GM12872 (cell line): ENCODE data around the gene ZKSCAN2.

Experiments used
- CTCF ChIP-seq: IDR thresholded peaks from 3 replicates; pipeline ENCODE4 v1.5.1; 2011; ENCODE audit warnings: low read depth, mild to moderate bottlenecking, low read length, moderate library complexity; ENCODE audit not compliant: insufficient read depth

ZKSCAN2 gene

GRCh38 chr16:25257470-25257955 lies at the start of gene ZKSCAN2:
Gene ZKSCAN2 (minus strand): TSS chr16:25257845. CDS start chr16:25257127, 718 bp downstream.
- no peak for TF ChIP-seq CTCF

DNA sequence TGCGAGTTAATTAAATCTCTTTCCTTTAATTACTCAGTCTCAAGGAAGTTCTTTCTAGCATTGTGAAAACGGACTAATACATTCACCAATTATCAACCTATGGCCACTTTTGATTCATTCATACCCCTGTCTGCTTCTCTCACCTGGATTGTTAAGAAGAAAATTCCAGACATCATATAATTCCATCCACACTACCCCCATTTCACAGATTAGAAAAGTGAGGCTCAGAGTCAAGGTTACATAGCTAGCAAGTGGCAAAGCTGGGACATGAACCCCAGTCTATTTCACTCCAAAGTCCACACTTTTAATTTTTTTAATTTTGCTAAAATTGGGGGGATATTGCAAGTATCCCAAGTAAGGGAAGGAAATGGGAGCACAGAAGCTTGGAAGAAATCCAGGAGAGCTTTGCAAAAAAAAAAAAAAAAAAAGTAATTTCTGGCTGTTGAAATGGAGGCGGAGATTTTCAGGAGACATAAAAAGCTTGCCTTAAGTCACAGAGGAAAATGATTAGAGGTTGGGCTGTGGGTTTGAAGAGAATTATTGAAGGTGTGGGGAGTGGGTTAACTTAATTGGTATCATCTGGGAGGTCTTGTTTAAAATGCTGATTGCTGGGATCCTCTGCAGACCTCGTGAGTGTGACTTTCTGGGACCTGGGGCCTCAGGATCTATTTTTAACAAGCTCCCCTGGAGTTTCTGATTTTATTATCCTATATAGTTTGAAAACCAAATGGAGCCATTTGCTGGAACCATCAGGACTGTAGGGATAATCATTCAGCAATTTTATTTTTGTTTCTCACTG lies 42.3 kb upstream of the ZKSCAN2 start:
- no peak for TF ChIP-seq CTCF

DNA sequence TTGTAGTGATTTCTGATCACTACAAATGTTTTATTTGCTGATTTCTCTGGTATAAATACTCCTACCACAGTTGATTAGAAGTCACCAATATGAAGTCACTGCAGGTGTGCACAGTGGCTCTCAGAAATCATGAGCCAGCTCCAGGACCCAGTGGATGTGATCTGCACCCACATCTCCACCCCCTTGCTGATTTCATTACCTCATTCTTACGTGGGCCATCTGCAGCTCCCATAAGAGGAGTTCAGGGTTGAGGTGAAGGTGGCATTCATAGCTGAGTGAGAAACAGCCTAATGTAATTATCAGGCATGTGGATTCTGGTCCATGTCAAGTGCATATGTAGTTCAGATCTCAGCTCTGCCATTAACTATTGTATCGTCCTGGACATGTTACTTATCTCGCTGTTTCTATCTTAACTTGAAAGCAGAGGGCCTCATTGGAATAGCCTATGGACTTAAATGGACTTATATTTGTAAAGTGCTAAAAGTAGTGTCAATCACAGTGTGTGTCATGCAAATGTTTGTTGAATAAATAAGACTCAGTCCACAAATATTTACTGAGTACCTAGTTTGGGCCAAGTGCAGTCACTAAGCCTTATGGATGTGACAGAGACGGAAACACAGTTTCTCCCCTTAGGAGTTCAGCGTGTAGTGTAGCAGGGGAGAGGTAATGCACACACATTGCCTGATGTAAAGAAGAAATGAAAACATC lies 40.7 kb upstream of the ZKSCAN2 start:
- TF ChIP-seq CTCF, result no peak

GRCh38 chr16:25297151-25297787 lies 39.6 kb upstream of the ZKSCAN2 start:
- no peak for TF ChIP-seq CTCF

GRCh38 chr16:25291580-25291979 lies 33.9 kb upstream of the ZKSCAN2 start:
- no peak for TF ChIP-seq CTCF

GRCh38 chr16:25289466-25289865 lies 31.8 kb upstream of the ZKSCAN2 start:
- no peak for TF ChIP-seq CTCF

- TF ChIP-seq CTCF, result no peak
Observed at GRCh38 chr16:25279491-25279890, 21.8 kb upstream of the ZKSCAN2 start.
